Uterus (tissue), 2 donors: ENCODE data around the gene FBXO11.

Source experiments
- POLR2A ChIP-seq, 2 donors: fragments of 450-650 bp; IDR thresholded peaks; one replicate each; pipeline ENCODE4 v1.6.1; 2016; ENCODE audit warnings: antibody characterized with exemption in 2 of 2, mild to moderate bottlenecking in 1 of 2, moderate library complexity in 1 of 2
- TF ChIP-seq, protein P1 (sequence below), 4 experiments: fragments of 200-600 bp in 2 of 4; fragments of 450-650 bp in 2 of 4; sonication (generic) in 2 of 4; IDR thresholded peaks; one replicate each; pipeline ENCODE4 v1.5.1; 2016 to 2019; ENCODE audit warnings: antibody characterized with exemption in 4 of 4, mild to moderate bottlenecking in 2 of 4, moderate library complexity in 1 of 4

- TF ChIP-seq, protein P1, sequence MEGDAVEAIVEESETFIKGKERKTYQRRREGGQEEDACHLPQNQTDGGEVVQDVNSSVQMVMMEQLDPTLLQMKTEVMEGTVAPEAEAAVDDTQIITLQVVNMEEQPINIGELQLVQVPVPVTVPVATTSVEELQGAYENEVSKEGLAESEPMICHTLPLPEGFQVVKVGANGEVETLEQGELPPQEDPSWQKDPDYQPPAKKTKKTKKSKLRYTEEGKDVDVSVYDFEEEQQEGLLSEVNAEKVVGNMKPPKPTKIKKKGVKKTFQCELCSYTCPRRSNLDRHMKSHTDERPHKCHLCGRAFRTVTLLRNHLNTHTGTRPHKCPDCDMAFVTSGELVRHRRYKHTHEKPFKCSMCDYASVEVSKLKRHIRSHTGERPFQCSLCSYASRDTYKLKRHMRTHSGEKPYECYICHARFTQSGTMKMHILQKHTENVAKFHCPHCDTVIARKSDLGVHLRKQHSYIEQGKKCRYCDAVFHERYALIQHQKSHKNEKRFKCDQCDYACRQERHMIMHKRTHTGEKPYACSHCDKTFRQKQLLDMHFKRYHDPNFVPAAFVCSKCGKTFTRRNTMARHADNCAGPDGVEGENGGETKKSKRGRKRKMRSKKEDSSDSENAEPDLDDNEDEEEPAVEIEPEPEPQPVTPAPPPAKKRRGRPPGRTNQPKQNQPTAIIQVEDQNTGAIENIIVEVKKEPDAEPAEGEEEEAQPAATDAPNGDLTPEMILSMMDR (IDR thresholded peaks at IDR 0.05), result no peak
- TF ChIP-seq POLR2A (IDR thresholded peaks at IDR 0.05), result no peak
These were observed 37.5 kb downstream of the FBXO11 start for GRCh38 chr2:47868611-47869352.
